ENCODE data around the gene SLC35A1. TPM values are rescaled to one million over a fixed set of nuclear protein-coding genes. Genes with fewer than 3 reads are reported as not detected.

Gene SLC35A1
- total RNA-seq, 6 donors from 2014 or later, result 14.7 to 39.1 (median 29.9) TPM

DNA sequence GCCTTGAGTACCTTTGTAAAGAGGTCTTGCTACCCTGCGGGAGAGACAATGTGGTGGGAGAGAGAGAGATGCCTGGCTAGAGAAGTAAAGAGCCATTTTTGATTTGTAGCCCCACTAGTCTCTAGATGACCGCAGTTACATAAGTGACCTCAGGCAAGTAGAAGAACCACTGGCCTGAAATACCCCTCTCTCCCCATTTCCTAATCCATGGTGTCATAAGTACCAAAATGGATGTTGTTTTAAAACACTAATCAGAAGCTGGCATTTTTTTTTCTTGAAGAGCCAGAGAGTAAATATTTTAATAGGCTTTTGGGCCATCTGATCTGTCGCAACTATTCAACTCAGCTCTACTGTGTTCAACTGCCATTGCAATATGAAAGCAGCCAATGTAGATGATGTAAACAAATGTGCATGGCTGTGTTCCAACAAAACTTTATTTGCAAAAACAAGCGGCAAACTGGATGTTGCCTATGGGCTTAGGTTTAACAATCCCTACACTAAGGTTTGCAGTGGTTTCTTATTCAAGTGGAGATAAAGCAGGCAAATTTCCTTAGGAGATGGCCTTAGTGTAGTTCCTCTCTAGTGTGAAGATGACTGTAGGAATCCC is 80.5 kb downstream of the SLC35A1 start:
- no peaks in the 10 kb centered on the region for H3K4me1 ChIP-seq
- WGBS, 2 donors, result 75 to 93% methylated on average over 4 of the region's 4 CpGs
- H3K27me3 ChIP-seq, result no peaks in the 10 kb centered on the region
- no peak overlapping the region for H3K27ac ChIP-seq
- no peak for DNase-seq
- no peaks in the 10 kb centered on the region for H3K9me3 ChIP-seq
- H3K36me3 ChIP-seq, result peaks cover 0 to 59% (median 15%) of the 10 kb centered on the region in 4 donors
- TF ChIP-seq POLR2A (IDR thresholded peaks at IDR 0.05), result no peak
- TF ChIP-seq, protein P1, sequence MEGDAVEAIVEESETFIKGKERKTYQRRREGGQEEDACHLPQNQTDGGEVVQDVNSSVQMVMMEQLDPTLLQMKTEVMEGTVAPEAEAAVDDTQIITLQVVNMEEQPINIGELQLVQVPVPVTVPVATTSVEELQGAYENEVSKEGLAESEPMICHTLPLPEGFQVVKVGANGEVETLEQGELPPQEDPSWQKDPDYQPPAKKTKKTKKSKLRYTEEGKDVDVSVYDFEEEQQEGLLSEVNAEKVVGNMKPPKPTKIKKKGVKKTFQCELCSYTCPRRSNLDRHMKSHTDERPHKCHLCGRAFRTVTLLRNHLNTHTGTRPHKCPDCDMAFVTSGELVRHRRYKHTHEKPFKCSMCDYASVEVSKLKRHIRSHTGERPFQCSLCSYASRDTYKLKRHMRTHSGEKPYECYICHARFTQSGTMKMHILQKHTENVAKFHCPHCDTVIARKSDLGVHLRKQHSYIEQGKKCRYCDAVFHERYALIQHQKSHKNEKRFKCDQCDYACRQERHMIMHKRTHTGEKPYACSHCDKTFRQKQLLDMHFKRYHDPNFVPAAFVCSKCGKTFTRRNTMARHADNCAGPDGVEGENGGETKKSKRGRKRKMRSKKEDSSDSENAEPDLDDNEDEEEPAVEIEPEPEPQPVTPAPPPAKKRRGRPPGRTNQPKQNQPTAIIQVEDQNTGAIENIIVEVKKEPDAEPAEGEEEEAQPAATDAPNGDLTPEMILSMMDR (IDR thresholded peaks at IDR 0.05), result no peak
- no peak for TF ChIP-seq EP300 (IDR thresholded peaks at IDR 0.05)
- TF ChIP-seq POLR2AphosphoS5 (IDR thresholded peaks at IDR 0.05), result no peak
- ATAC-seq (ENCODE audit: low FRiP score in 2 of 2), result no peak
- no peak overlapping the region for H3K4me3 ChIP-seq

GRCh38 chr6:87555506-87555905 is 82.7 kb downstream of the SLC35A1 start:
- Histone ChIP-seq H3K4me1 (no peaks in the 10 kb centered on the region), H3K27ac (no peak overlapping the region), H3K9me3 (no peaks in the 10 kb centered on the region), H3K36me3 (peaks cover 3 to 55% (median 12%) of the 10 kb centered on the region in 4 donors), H3K27me3 (no peaks in the 10 kb centered on the region), H3K4me3 (no peak overlapping the region)
- ATAC-seq (ENCODE audit: low FRiP score in 2 of 2), result no peak
- no peak for TF ChIP-seq POLR2A (IDR thresholded peaks at IDR 0.05)
- TF ChIP-seq, protein P1 (IDR thresholded peaks at IDR 0.05), result no peak
- TF ChIP-seq EP300 (IDR thresholded peaks at IDR 0.05), result no peak
- no peak for TF ChIP-seq POLR2AphosphoS5 (IDR thresholded peaks at IDR 0.05)
- DNase-seq, result no peak

- peaks cover 17 to 68% (median 21%) of the 10 kb centered on the region in 4 donors for H3K36me3 ChIP-seq
- no peaks in the 10 kb centered on the region for H3K27me3 ChIP-seq
Observed at GRCh38 chr6:87558446-87558845, 85.7 kb downstream of the SLC35A1 start.

DNA sequence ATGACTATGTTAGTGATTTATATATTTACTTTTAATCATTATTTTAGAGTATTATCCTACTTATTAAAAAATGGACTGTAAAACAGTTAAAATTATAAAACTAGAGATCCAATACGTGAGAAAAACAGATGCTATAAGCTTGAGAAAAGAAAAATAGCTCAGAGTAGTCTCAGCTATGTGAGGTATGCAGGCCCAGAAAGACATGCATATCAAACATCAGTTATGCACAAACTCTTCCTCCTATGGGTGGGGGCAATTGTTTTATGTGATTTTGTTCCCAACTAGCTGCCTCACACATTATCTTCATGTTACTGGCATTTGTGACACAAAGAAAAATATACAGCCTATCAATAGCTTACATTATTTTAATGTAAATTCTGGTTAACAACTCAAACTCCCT is 88.2 kb downstream of the SLC35A1 start:
- no peak for TF ChIP-seq EP300 (IDR thresholded peaks at IDR 0.05)
- no peak for TF ChIP-seq POLR2AphosphoS5 (IDR thresholded peaks at IDR 0.05)
- TF ChIP-seq, protein P1 (IDR thresholded peaks at IDR 0.05), result no peak
- no peak for TF ChIP-seq POLR2A (IDR thresholded peaks at IDR 0.05)
- WGBS, 2 donors, result 74 to 80% methylated on average over 1 of the region's 1 CpG
- no peaks in the 10 kb centered on the region for H3K27me3 ChIP-seq
- DNase-seq (no peak), ATAC-seq (ENCODE audit: low FRiP score in 2 of 2) (no peak)
- no peak overlapping the region for H3K4me3 ChIP-seq
- peaks cover 11 to 49% (median 18%) of the 10 kb centered on the region in 4 donors for H3K36me3 ChIP-seq
- H3K27ac ChIP-seq, result no peak overlapping the region
- H3K9me3 ChIP-seq, result no peaks in the 10 kb centered on the region
- no peaks in the 10 kb centered on the region for H3K4me1 ChIP-seq

More at GRCh38 chr6:87558446-87558845, 85.7 kb downstream of the SLC35A1 start:
- TF ChIP-seq POLR2AphosphoS5 (IDR thresholded peaks at IDR 0.05) (no peak), POLR2A (IDR thresholded peaks at IDR 0.05) (no peak), EP300 (IDR thresholded peaks at IDR 0.05) (no peak)
- TF ChIP-seq, protein P1 (IDR thresholded peaks at IDR 0.05), result no peak
- H3K4me1 ChIP-seq, result no peaks in the 10 kb centered on the region
- no peak overlapping the region for H3K4me3 ChIP-seq
- no peaks in the 10 kb centered on the region for H3K9me3 ChIP-seq
- DNase-seq (no peak), ATAC-seq (ENCODE audit: low FRiP score in 2 of 2) (no peak)
- no peak overlapping the region for H3K27ac ChIP-seq

Small RNA genes within 50 kb of the gene (small RNA-seq; reads per million reads assigned to genes)
- gene AL049697.2 (0 reads per million in 4 donors), gene RNU6-444P (0 reads per million in 4 donors)

Other genes with a start within 250 kb of the SLC35A1 start
- 10 to 100 TPM in 3 of 6 donors, 1 to 10 TPM in 3; 4.6 to 19.3 (median 9.3) TPM for gene SMIM8, start 150.4 kb upstream of the SLC35A1 start, total RNA-seq
- under 1 TPM in 4 of 6 donors, not detected in 2; 0.30 to 0.49 (median 0.45) TPM for gene GJB7, start 143.7 kb upstream of the SLC35A1 start, total RNA-seq
- 1 to 10 TPM; 1.6 to 7.3 (median 2.1) TPM for gene C6orf163, start 128.2 kb upstream of the SLC35A1 start, total RNA-seq
- 10 to 100 TPM in 1 of 6 donors, 1 to 10 TPM in 3, under 1 TPM in 1, not detected in 1; 0.17 to 14.3 (median 2.4) TPM for gene CFAP206, start 65.0 kb upstream of the SLC35A1 start, total RNA-seq
- 10 to 100 TPM; 21.9 to 32.5 (median 23.7) TPM for gene RARS2, start 117.0 kb downstream of the SLC35A1 start, total RNA-seq
- gene ORC3, start 117.2 kb downstream of the SLC35A1 start, total RNA-seq, result 10 to 100 TPM; 10.3 to 27.2 (median 17.2) TPM
- gene AKIRIN2, start 229.3 kb downstream of the SLC35A1 start, total RNA-seq, result 10 to 100 TPM; 42.3 to 87.0 (median 57.2) TPM

Measured in upper lobe of left lung (tissue), 6 donors.